Measurements from ENCODE around the gene CYB5D1.
"Not testable (repeated sequence)": the region's sequence is repeated elsewhere in the genome, so short reads cannot be mapped to it uniquely, and the experiment has no call there.

CYB5D1 gene

GRCh38 chr17:7859028-7859427 lies 1.2 kb downstream of the CYB5D1 start:
- DNase-seq = no peak

- peak; percentile 52 for DNase-seq
Measured at GRCh38 chr17:7862692-7863437, 5.1 kb downstream of the CYB5D1 start.

DNA sequence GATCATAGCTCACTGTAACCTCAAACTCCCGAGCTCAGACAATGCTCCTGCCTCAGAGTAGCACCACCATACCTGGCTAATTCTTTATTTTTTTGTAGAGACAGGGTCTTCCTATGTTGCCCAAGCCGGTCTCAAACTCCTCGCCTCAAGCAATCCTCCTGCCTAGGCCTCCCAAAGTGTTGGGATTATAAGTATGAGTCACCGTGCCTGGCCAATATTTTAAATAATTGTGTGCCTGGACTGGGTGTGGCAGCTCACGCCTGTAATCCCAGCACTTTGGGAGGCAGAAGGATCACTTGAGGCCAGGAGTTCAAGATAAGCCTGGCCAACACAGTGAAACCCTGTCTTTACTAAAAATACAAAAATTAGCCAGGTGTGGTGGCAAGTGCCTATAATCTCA lies 6.6 kb downstream of the CYB5D1 start:
- DNase-seq = not testable (repeated sequence)

GRCh38 chr17:7864995-7865650 lies 7.3 kb downstream of the CYB5D1 start:
- DNase-seq = no peak

DNA sequence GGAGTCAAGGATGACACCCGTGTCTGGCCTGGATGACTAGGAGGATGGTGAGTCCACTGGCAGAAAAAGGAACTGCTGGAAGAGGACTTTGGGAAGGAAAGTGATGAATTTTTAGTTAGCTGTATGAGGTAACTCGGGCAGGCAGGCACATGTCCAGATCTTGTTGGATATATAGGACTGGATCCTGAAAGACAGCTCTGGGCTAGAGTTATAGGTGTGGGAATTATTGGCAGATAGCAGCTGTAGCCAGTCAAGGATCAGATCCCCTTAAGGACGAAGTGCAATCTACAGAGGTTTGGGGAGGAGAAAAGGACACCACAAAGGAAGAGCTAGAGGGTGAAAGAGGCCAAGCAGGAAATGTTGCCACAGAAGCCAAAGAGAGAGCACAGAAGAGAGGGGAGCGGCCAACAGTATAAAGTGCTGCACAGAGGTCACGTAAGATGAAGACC lies 10.1 kb downstream of the CYB5D1 start:
- DNase-seq = peak; percentile 39

GRCh38 chr17:7873051-7873450 lies 15.2 kb downstream of the CYB5D1 start:
- DNase-seq = no peak

DNA sequence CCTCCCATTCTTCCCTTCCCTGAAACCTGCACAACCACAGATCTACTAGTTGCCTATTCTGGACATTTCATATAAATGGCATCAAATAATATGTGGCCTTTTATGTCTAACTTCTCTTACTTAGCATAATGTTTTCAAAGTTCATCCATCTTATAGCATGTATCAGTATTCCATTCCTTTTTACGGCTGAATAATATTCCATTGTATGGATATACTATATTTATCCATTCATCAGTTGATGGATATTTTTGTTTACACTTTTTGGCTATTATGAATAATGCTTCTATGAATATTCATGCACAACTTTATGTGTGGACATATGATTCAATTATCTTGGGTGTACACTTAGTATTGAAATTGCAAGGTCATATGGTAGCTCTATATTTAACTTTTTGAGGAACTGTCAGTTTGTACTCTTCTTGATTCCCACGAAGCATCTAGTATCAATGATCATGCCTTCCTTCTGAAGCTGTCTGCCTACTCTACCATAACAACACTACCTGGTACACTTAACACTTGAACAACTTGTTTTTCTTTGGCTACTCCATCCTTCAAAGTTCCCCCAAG lies 18.1 kb downstream of the CYB5D1 start:
- DNase-seq = no peak

- no peak for DNase-seq
Measured at GRCh38 chr17:7878234-7878633, 20.4 kb downstream of the CYB5D1 start.

- no peak for DNase-seq
Measured at GRCh38 chr17:7880076-7880868, 22.5 kb downstream of the CYB5D1 start.

GRCh38 chr17:7881276-7882054 lies 23.7 kb downstream of the CYB5D1 start:
- no peak for DNase-seq

DNA sequence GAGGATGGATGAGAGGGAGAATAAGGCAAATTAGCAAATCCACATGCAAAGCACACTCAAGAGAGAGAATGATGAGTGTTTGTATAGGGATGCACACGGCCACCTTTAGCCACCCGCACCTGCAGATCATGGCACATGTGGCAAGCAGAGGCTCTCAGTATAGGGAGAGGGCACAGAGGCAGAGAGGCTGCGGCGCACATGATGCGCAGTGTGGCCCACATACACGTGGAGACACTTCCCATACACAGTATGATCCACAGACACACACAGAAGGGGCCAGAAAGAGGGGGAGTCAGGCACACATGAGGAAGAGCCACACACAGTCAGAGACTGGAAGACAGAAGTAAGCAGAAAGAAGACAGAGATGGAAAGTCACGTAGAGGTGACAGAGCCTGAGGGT lies 24.3 kb downstream of the CYB5D1 start:
- no peak for DNase-seq

DNA sequence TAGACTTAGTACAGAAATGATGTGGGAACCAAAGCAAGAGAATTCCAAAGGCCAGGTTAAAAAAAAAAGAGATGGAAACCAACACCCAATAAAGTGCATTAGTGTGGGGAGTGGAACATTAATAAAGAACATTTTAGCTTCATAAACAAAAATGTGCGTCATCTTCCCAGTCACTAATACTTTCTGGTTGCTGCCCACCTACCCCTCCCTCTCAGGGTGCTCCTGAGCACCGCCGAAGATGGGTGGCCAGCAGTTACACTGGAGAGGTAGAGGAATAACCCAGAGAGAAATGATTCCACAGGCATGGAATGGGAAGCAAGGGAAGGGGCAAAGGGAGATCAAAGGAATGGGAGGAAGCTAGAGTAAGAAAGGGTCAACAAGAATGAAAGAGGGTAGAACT lies 24.8 kb downstream of the CYB5D1 start:
- DNase-seq = no peak

- DNase-seq = no peak
Measured at GRCh38 chr17:7883781-7884386, 26.1 kb downstream of the CYB5D1 start.

- DNase-seq = no peak
Measured at GRCh38 chr17:7884581-7885366, 27.0 kb downstream of the CYB5D1 start.

GRCh38 chr17:7885367-7886226 lies 27.8 kb downstream of the CYB5D1 start:
- peak; percentile 39 for DNase-seq

DNA sequence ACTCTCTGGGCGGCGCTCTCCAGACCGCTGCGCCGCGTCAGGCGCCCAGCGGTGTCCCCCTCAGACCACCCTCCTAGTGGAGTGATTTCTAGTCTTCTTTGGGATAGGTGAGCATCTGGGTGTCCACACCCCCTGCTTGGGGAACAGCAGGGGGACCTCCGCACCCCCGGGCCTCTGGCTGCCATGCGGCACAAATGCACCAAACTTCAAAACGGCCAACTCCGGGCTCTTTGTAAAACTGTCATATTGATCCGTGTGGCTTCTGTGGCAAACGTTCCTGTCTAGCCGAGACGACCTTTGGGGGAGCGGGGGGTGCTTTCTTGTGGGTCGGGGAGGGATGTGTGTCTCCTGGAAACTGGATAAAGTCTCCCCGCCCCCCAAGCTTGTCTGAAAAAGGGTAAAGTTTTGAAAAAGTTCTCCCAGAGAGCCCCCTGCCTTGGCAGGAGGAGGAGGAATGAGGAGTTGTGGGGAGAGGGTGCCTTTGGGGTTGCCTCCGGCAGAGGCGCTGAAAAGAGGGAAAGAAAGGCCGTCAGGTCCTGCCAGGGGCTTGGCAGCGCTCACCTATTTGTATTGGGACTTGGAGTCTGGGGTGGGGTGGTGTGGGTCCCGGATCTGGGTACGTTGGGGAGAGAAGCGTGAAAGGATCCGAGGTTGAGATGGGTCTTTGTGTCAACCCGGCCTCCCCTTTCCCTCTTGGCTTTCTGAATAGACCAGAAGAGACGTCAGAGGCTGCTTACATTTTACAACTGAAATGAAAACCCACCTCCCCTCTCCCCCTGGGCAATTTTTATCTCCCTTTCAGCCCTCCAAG lies 28.6 kb downstream of the CYB5D1 start:
- no peak for DNase-seq

- no peak for DNase-seq
Measured at GRCh38 chr17:7887038-7887481, 29.3 kb downstream of the CYB5D1 start.

DNA sequence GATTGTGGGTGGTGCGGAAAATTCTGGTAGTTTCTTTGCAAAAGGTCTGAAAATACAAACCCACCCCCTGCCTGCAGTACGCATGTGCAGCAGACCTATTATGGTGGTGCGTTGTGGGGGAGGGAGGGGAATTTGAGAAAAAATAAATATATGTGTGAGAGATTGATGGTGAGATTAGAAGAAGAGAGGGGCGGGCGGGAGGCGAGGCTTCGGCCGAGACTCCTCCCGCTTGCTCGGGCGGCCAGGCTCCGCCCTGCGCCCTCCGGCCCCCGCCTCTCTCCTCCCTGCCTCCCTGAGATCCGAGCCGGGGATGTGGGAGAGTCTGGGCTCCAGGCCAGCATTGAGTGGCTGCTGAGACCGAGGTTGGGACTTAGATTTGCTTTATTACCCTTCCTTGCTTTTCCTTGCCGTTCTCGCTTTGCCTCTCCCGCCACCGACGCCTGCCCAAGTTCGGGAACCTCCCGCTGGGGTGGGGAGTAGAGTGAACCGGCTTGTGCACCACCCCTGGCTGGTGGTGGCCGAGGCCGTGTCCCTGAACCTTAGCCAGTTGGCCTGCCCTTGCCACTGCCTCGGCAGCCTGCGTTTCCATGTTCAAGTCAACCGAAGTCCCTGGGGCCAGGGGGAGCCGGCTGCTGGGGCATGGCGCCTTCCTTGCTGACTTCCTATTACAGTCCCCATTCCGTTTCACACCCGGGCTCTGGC lies 29.8 kb downstream of the CYB5D1 start:
- peak; percentile 80 for DNase-seq

Data from suppressor macrophage treated with lipopolysaccharide for 4 hours (primary cell).